Ovary (tissue), 3 donors: ENCODE results near the gene SRP68.

Experiments used
- EP300 ChIP-seq: sonication (generic); formaldehyde crosslinking; IDR thresholded peaks from one replicate; pipeline ENCODE4 v1.6.1; 2017; ENCODE audit warnings: antibody characterized with exemption
- TF ChIP-seq, protein P1 (sequence below), 3 donors: fragments of 450-650 bp in 2 of 3; fragments of 200-600 bp in 1 of 3; IDR thresholded peaks; one replicate each; pipeline versions ENCODE4 v1.5.1 to v1.8.0; 2016 to 2022; ENCODE audit warnings: antibody characterized with exemption in 3 of 3, mild to moderate bottlenecking in 1 of 3
- donor health status: DM: no; HTN: no; CAD: no.

DNA sequence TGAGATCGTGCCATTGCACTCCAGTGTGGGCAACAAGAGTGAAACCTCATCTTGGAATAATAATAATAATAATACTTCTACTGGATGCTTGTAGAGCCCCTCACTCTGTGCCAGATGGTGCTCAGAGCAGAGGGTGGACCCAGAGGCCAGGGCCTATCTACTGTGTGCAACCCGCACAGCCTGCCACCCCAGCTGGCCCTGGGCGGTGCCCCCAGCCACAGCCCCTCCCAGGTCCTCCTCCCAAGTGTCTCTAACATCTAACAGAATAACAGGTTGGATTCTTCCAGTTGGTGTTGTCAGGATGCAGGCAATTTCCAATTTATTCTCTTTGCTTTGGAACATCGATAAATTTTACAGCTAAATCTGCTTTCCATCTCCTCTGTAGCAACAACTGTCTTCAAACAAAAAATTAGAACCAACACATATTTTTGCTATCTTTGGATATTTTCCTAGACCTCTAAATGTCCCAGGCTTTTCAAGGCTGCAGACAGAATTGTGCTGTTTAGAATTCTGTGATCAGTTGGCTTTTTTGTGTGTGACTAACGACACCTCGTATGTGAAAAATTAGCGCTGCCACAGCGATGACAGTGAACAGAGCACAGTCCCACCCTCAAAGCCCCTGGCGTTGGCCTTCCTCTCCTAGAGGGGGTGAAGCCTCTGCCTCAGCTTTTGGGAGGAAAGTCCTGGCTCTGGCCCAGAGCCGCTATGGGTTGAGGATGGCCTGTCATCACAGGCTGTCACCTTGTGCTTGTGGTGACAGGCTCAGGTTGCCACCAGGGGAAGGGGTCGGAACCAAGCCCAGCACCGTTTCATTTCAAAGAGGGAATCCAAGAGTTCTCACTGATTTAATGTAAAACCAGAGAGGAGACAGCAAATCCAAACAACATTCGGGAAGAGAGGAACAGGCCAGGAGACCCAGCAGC lies 37.6 kb downstream of the SRP68 start:
- no peak for TF ChIP-seq EP300
- TF ChIP-seq, protein P1, sequence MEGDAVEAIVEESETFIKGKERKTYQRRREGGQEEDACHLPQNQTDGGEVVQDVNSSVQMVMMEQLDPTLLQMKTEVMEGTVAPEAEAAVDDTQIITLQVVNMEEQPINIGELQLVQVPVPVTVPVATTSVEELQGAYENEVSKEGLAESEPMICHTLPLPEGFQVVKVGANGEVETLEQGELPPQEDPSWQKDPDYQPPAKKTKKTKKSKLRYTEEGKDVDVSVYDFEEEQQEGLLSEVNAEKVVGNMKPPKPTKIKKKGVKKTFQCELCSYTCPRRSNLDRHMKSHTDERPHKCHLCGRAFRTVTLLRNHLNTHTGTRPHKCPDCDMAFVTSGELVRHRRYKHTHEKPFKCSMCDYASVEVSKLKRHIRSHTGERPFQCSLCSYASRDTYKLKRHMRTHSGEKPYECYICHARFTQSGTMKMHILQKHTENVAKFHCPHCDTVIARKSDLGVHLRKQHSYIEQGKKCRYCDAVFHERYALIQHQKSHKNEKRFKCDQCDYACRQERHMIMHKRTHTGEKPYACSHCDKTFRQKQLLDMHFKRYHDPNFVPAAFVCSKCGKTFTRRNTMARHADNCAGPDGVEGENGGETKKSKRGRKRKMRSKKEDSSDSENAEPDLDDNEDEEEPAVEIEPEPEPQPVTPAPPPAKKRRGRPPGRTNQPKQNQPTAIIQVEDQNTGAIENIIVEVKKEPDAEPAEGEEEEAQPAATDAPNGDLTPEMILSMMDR (IDR thresholded peaks at IDR 0.05): no peak
